ENCODE data around the gene FCN2. TPM values are rescaled to one million over a fixed set of nuclear protein-coding genes. Genes with fewer than 3 reads are reported as not detected.

FCN2 gene
- total RNA-seq, 2 experiments from 2014 or later, result not detected

DNA sequence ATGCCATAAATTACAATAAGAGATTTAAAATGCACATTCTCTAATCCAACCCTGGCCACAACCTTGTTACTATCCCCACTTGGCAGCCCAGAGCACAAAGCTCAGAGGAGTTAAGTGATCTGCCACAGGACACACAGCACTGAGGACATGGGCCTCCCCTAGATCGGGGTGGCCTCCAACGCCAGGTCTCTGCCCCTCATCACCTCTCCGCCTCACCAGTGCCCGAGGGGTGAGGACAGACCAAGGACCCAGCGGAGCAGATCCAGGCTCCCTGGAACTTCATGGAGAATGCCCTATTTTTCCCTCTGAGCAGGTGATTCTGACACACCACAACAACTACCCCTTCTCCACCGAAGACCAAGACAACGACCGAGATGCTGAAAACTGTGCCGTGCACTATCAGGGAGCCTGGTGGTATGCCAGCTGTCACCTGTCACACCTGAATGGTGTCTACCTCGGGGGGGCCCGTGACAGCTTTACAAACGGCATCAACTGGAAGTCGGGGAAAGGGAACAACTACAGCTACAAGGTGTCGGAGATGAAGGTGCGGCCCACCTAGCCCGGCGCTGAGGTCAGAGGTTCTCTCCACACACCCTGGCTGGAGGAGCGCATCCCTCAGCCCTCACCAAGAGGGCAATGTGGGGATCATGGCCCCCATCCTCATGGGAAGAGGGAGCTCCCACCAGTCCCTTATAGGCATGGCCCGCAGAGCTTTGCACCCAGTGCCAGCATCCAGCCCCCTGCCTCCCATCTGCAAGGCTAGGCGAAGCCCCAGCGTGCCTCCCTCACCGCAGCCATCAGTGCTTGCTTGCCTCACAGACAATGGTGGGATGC, 12.5 kb upstream of the FCN2 start:
- no peaks in the 10 kb centered on the region for H3K79me2 ChIP-seq (ENCODE audit: insufficient read depth, low read depth, low read length)
- POLR2A ChIA-PET, result interaction anchor here (0.7 to 1.2 kb wide), 2 partner anchors 31 to 63 kb away, joined by 4 to 5 read pairs; no protein-coding TSS in a partner anchor
- intact Hi-C loops (cut with micrococcal nuclease; ENCODE audit: unreplicated experiment), result loop anchor here (2.0 kb wide), 1 partner anchor 63 kb away; no protein-coding TSS in a partner anchor
- no TSS peak for BruUV-seq (replicated peaks)
- no peaks in the 10 kb centered on the region for H4K20me1 ChIP-seq (ENCODE audit: insufficient read depth, low read length)
- H3K9me2 ChIP-seq (ENCODE audit: insufficient read depth, low read length), result no peaks in the 10 kb centered on the region
- TF ChIP-seq, protein P1, sequence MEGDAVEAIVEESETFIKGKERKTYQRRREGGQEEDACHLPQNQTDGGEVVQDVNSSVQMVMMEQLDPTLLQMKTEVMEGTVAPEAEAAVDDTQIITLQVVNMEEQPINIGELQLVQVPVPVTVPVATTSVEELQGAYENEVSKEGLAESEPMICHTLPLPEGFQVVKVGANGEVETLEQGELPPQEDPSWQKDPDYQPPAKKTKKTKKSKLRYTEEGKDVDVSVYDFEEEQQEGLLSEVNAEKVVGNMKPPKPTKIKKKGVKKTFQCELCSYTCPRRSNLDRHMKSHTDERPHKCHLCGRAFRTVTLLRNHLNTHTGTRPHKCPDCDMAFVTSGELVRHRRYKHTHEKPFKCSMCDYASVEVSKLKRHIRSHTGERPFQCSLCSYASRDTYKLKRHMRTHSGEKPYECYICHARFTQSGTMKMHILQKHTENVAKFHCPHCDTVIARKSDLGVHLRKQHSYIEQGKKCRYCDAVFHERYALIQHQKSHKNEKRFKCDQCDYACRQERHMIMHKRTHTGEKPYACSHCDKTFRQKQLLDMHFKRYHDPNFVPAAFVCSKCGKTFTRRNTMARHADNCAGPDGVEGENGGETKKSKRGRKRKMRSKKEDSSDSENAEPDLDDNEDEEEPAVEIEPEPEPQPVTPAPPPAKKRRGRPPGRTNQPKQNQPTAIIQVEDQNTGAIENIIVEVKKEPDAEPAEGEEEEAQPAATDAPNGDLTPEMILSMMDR (conservative IDR thresholded peaks at IDR 0.05; ENCODE audit: low read length), result no peak
- no peak for TF ChIP-seq EZH2phosphoT487 (IDR thresholded peaks at IDR 0.05; ENCODE audit: borderline replicate concordance, low read depth, low read length)
- H3K27ac ChIP-seq (ENCODE audit: low read depth, low read length, poor library complexity, severe bottlenecking), result peak overlapping the region; percentile 83
- DNase-seq (ENCODE audit: low spot score), result peak; percentile 37
- H2AFZ ChIP-seq (ENCODE audit: low read length), result no peak overlapping the region; the same call in 1 of the 2 replicates
- no peaks in the 10 kb centered on the region for H3K9me3 ChIP-seq (ENCODE audit: low read length)
- peak overlapping the region; percentile 55 for H3K4me2 ChIP-seq (ENCODE audit: low read length)
- no peaks in the 10 kb centered on the region for H3K36me3 ChIP-seq (ENCODE audit: insufficient read depth, low read length)
- H3K4me1 ChIP-seq (ENCODE audit: insufficient read depth, low read length, poor library complexity, severe bottlenecking), result peaks cover 37% of the 10 kb centered on the region
- peak overlapping the region; percentile 6 for H3K4me3 ChIP-seq (ENCODE audit: low read depth, low read length, poor library complexity, severe bottlenecking)
- CTCF ChIA-PET (ENCODE audit: unreplicated experiment), result no interaction called here

DNA sequence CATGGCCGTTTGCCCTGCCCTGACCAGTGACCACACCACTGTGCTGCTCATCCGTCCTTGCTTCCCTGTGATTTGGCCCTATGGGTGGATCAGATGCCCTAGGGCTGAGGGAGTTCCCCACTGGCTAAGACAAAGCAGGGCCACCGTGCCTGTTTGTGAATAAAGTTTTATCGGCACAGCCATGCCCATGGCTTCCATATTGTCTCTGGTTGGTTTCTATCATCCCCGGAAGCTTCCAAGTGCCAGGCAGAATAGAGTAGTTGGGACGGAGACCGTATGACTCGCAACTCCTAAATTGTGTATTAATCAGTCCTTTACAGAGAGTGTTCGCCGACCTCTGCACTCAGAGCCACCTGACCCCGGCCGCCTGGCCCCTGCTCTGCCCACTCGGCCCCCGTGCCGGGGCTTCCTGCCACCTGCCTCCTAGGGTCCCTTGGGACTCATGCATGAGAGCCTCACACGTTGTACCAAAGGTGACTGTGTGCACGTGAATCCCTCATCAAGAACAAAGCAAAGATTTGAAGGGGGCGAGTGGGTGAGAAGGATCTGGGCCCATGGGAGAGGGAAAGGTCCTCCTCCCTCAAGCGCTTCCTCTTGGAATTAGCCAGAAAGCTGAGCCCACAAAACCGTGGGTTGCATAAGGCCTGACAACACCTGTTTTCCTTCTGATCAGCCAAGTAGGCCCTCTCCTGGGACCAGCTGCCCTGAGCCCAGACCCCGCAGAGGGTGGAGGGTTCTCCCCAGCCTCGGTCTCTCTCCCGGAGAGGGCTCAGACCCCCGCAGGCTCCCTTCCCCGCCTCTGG, 11.7 kb upstream of the FCN2 start:
- peak overlapping the region; percentile 83 for H3K27ac ChIP-seq (ENCODE audit: low read depth, low read length, poor library complexity, severe bottlenecking)
- peaks cover 37% of the 10 kb centered on the region for H3K4me1 ChIP-seq (ENCODE audit: insufficient read depth, low read length, poor library complexity, severe bottlenecking)
- H2AFZ ChIP-seq (ENCODE audit: low read length), result peak overlapping the region; percentile 62; the same call in 1 of the 2 replicates
- no peaks in the 10 kb centered on the region for H4K20me1 ChIP-seq (ENCODE audit: insufficient read depth, low read length)
- no peaks in the 10 kb centered on the region for H3K79me2 ChIP-seq (ENCODE audit: insufficient read depth, low read depth, low read length)
- no peaks in the 10 kb centered on the region for H3K9me2 ChIP-seq (ENCODE audit: insufficient read depth, low read length)
- DNase-seq (ENCODE audit: low spot score), result peak; percentile 97
- ChIA-PET POLR2A (interaction anchor here (0.6 to 1.2 kb wide), 3 partner anchors 15 to 62 kb away, joined by 4 to 6 read pairs (median 5); no protein-coding TSS in a partner anchor), CTCF (ENCODE audit: unreplicated experiment) (no interaction called here)
- no peaks in the 10 kb centered on the region for H3K36me3 ChIP-seq (ENCODE audit: insufficient read depth, low read length)
- no TSS peak for BruUV-seq (replicated peaks)
- no peak for TF ChIP-seq EZH2phosphoT487 (IDR thresholded peaks at IDR 0.05; ENCODE audit: borderline replicate concordance, low read depth, low read length)
- TF ChIP-seq, protein P1 (conservative IDR thresholded peaks at IDR 0.05; ENCODE audit: low read length), result no peak
- peak overlapping the region; percentile 17 for H3K4me3 ChIP-seq (ENCODE audit: low read depth, low read length, poor library complexity, severe bottlenecking)
- peak overlapping the region; percentile 55 for H3K4me2 ChIP-seq (ENCODE audit: low read length)
- intact Hi-C loops (cut with micrococcal nuclease; ENCODE audit: unreplicated experiment), result loop anchor here (2.0 kb wide), 1 partner anchor 62 kb away; no protein-coding TSS in a partner anchor
- no peaks in the 10 kb centered on the region for H3K9me3 ChIP-seq (ENCODE audit: low read length)

All from OCI-LY7 (cell line).